HG02870 (cell line): ENCODE measurements around the gene FAM131B.

Source experiments
- ATAC-seq: cut with Tn5 transposase; IDR thresholded peaks from one replicate; pipeline ENCODE4 v1.9.1; 2021; ENCODE audit warnings: mild to moderate bottlenecking, moderate library complexity; ENCODE audit not compliant: unreplicated experiment

FAM131B gene

GRCh38 chr7:143325240-143325639 is 37.3 kb downstream of the FAM131B start:
- no peak for ATAC-seq

- no peak for ATAC-seq
These were observed 38.9 kb downstream of the FAM131B start for GRCh38 chr7:143323653-143324052.

GRCh38 chr7:143322760-143323633 is 39.5 kb downstream of the FAM131B start:
- ATAC-seq: no peak

GRCh38 chr7:143321734-143322133 is 40.8 kb downstream of the FAM131B start:
- ATAC-seq: no peak

- no peak for ATAC-seq
These were observed 41.3 kb downstream of the FAM131B start for GRCh38 chr7:143321242-143321641.

GRCh38 chr7:143320620-143321019 is 41.9 kb downstream of the FAM131B start:
- no peak for ATAC-seq

GRCh38 chr7:143318661-143319060 is 43.9 kb downstream of the FAM131B start:
- ATAC-seq: no peak

GRCh38 chr7:143316492-143316891 is 46.0 kb downstream of the FAM131B start:
- no peak for ATAC-seq

- ATAC-seq: no peak
These were observed 46.7 kb downstream of the FAM131B start, which contains the start of gene CLCN1 for GRCh38 chr7:143315776-143316175. Gene CLCN1 (plus strand): TSS chr7:143316111. CDS start chr7:143316213, 102 bp downstream.

GRCh38 chr7:143314127-143314526 is 48.4 kb downstream of the FAM131B start:
- no peak for ATAC-seq

- ATAC-seq: no peak
These were observed 53.9 kb downstream of the FAM131B start for GRCh38 chr7:143308632-143309031.

GRCh38 chr7:143305423-143306070 is 57.0 kb downstream of the FAM131B start:
- ATAC-seq: no peak

- ATAC-seq: no peak
These were observed 57.6 kb downstream of the FAM131B start for GRCh38 chr7:143304938-143305337.

GRCh38 chr7:143303733-143304132 is 58.8 kb downstream of the FAM131B start:
- no peak for ATAC-seq
